Colonic mucosa (tissue), 4 donors: Measurements from ENCODE around the gene RPS18. TPM values are rescaled to one million over a fixed set of nuclear protein-coding genes. Genes with fewer than 3 reads are reported as not detected.
A peak's percentile ranks its signal among the peaks of the same experiment; 100 is the strongest.

Experiments
- DNase-seq: peaks from one replicate; pipeline ENCODE4 v3.0.0-alpha.2; 2020
- H3K27ac ChIP-seq: fragments of 200-600 bp; one replicate; pipeline ENCODE4 v1.8.0; 2021
- H3K27me3 ChIP-seq: fragments of 200-600 bp; one replicate; pipeline ENCODE4 v1.8.0; 2021
- H3K36me3 ChIP-seq: fragments of 200-600 bp; one replicate; pipeline ENCODE4 v1.8.0; 2021
- H3K4me1 ChIP-seq: fragments of 200-600 bp; one replicate; pipeline ENCODE4 v1.8.0; 2021; ENCODE audit warnings: mild to moderate bottlenecking
- H3K4me3 ChIP-seq: fragments of 200-600 bp; one replicate; pipeline ENCODE4 v1.8.0; 2021
- H3K9ac ChIP-seq, 2 donors: one replicate each; pipeline ENCODE4 v1.7.0; 2013; ENCODE audit warnings: control low read depth in 2 of 2, low read depth in 2 of 2, low read length in 2 of 2
- H3K9me3 ChIP-seq: fragments of 200-600 bp; one replicate; pipeline ENCODE4 v1.8.0; 2021
- CTCF ChIP-seq: fragments of 200-600 bp; IDR thresholded peaks from one replicate; pipeline ENCODE4 v1.8.0; 2022; ENCODE audit warnings: antibody characterized with exemption, mild to moderate bottlenecking
- intact Hi-C: fragments of 100-400 bp; cut with DNase I; formaldehyde crosslinking; loops from one replicate; pipeline ENCODE4 v1.14.1; 2022
- total RNA-seq, 2 donors: library from RNA; stranded (reverse); fragmentation: NEBNext Ultra II Directional in 1 of 2; extraction: Animal tissue kit (Norgen Biotek cat#: 25700) in 1 of 2; gene quantifications; one replicate each; pipeline ENCODE4 v1.2.1, GENCODE V29; 2021
- donor health status: healthy.
- donor health status: DM: no; HTN: no; CAD: no.
- donor health status: DM: no; HTN: no; CAD: no.

RPS18 gene
- total RNA-seq, 2 donors from 2014 or later, result 1,996 to 2,041 TPM

GRCh38 chr6:33276864-33277662 lies 5.2 kb downstream of the RPS18 start, which contains the start of gene B3GALT4:
Gene B3GALT4, plus strand, starts transcription at chr6:33277123. Its CDS starts 297 bp downstream, at chr6:33277420.
- intact Hi-C loops, result loop anchor here (2.0 kb wide), 1 partner anchor 40 kb away; the partner anchor contains the start of gene ZBTB22
- TF ChIP-seq CTCF, result peak; percentile 50
- peak within 1 kb of the TSS; percentile 94 for H3K27ac ChIP-seq
- H3K9me3 ChIP-seq, result no peaks in the 10 kb centered on the region
- peak; percentile 93 for DNase-seq
- H3K36me3 ChIP-seq, result peaks cover 4% of the 10 kb centered on the region
- peaks cover 36% of the 10 kb centered on the region for H3K4me1 ChIP-seq
- H3K4me3 ChIP-seq, result peak within 1 kb of the TSS; percentile 64
- H3K9ac ChIP-seq, result peak within 1 kb of the TSS; percentile 86 to 91
- H3K27me3 ChIP-seq, result no peaks in the 10 kb centered on the region

GRCh38 chr6:33277663-33278391 lies 6.0 kb downstream of the RPS18 start:
- intact Hi-C loops, result loop anchor here (2.0 kb wide), 1 partner anchor 39 kb away; the partner anchor contains the start of gene ZBTB22
- Histone ChIP-seq H3K4me3 (peak overlapping the region; percentile 64), H3K9ac (peak overlapping the region; percentile 86 to 91), H3K9me3 (no peaks in the 10 kb centered on the region), H3K36me3 (peaks cover 4% of the 10 kb centered on the region), H3K4me1 (peaks cover 35% of the 10 kb centered on the region), H3K27ac (peak overlapping the region; percentile 94), H3K27me3 (no peaks in the 10 kb centered on the region)
- DNase-seq, result no peak
- no peak for TF ChIP-seq CTCF

DNA sequence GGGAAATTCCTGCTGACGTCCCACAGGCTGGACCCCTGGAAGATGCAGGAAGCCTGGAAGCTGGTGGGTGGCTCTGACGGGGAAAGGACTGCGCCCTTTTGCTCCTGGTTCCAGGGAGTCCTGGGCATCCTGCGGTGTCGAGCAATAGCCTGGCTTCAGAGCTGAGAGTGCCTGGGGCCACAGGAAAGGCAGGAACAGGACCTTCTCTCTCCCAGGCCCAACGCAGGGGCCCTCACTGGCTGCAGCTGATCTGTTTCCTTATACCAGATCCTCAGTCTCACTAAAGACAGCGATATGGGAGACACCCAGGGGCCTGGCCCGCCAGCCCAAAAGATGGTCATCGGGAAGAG lies 6.5 kb downstream of the RPS18 start:
- TF ChIP-seq CTCF, result no peak
- Histone ChIP-seq H3K36me3 (peaks cover 4% of the 10 kb centered on the region), H3K4me3 (no peak overlapping the region), H3K9ac (peak overlapping the region in 1 of 2 donors; percentile 86), H3K27ac (no peak overlapping the region), H3K4me1 (peaks cover 29% of the 10 kb centered on the region), H3K27me3 (no peaks in the 10 kb centered on the region), H3K9me3 (no peaks in the 10 kb centered on the region)
- no peak for DNase-seq
- intact Hi-C loops, result no loop called here

DNA sequence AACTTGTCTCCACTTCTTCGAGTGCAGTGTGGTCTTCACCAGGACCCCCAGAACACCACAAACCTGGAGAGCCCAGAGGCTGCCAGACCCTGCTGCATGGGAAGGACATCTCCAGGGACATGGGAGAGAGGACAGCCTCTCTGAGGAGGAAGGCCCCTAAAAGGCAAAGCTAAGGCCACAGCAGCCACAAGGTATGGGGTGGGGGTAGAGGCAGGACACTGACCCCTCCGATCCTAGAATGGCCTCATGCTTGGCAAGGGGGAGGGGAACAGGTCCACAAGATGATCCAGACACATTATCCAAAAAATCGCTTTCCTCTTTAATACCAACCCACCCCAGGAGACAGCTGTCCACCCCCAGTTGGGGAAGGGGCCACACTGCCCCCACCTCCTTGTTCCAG lies 6.9 kb downstream of the RPS18 start:
- DNase-seq, result no peak
- peaks cover 25% of the 10 kb centered on the region for H3K4me1 ChIP-seq
- peaks cover 4% of the 10 kb centered on the region for H3K36me3 ChIP-seq
- intact Hi-C loops, result no loop called here
- peak overlapping the region in 1 of 2 donors; percentile 36 for H3K9ac ChIP-seq
- no peaks in the 10 kb centered on the region for H3K27me3 ChIP-seq
- H3K9me3 ChIP-seq, result no peaks in the 10 kb centered on the region
- no peak for TF ChIP-seq CTCF
- no peak overlapping the region for H3K27ac ChIP-seq
- H3K4me3 ChIP-seq, result no peak overlapping the region

GRCh38 chr6:33279257-33279695 lies 7.4 kb downstream of the RPS18 start:
- no peak for TF ChIP-seq CTCF
- Histone ChIP-seq H3K4me1 (peaks cover 20% of the 10 kb centered on the region), H3K36me3 (peaks cover 4% of the 10 kb centered on the region), H3K4me3 (no peak overlapping the region), H3K9me3 (no peaks in the 10 kb centered on the region), H3K9ac (peak overlapping the region in 1 of 2 donors; percentile 36), H3K27me3 (no peaks in the 10 kb centered on the region), H3K27ac (no peak overlapping the region)
- no peak for DNase-seq
- intact Hi-C loops, result no loop called here
